DMS153 treated with DMSO at 0.1 percent for 48 hours (cell line): Measurements from ENCODE around the gene LRFN3.
A peak's percentile ranks its signal among the peaks of the same experiment; 100 is the strongest.
"Not testable (repeated sequence)": the region's sequence is repeated elsewhere in the genome, so short reads cannot be mapped to it uniquely, and the experiment has no call there.

ENCODE experiments used
- DNase-seq: peaks from one replicate; lab custom pipeline; 2025; ENCODE audit not compliant: unreplicated experiment; lab: John Stamatoyannopoulos, UW

Gene LRFN3

DNA sequence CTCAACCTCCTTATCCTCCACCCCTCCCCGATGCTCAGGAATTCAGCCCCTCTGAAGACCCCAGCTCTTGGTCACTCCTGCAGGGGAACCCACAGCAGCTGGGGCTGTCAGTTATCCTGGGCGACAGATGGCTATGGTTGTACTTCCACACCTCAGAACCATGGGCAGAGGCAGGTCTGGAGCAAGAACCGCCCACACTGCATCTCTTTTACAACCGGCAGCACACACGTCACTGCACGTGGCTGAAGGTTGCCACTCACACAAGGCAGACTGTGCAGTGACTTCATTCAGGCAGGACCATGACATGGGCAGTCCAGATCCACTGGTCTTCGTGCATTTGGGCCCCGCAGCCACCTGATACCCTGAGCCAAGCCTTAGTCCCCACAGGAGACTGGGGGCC lies 37.3 kb downstream of the LRFN3 start:
- no peak for DNase-seq

- no peak for DNase-seq
These were observed 39.5 kb downstream of the LRFN3 start for GRCh38 chr19:35975608-35976214.

GRCh38 chr19:35977446-35978222 lies 41.5 kb downstream of the LRFN3 start:
- DNase-seq, result no peak

GRCh38 chr19:35978271-35978670 lies 42.1 kb downstream of the LRFN3 start:
- DNase-seq, result no peak

DNA sequence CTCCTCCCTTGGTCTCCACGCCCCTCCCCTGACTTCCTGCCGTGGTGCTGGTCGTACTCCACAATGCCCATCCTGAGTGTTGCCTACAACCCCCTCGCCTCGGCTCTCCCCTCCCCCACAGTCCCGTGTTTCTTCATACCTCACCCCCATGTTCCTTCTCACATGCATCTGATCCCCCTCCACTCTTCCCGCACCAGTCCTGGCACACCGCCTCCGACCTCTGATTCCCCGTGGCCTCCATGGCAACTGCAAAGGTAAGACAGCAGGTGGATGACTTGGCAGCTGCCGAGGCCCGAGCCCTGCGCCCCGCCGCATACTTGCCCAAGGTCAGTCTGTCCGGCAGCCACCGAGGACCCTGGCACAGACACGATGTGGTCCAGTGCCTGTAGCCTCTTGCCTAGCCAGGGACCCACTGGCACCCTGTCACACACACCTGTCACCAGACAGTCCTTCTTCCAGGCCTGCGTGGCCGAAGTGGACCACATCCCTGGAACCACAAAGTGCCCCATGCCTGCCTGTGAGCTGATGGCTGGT lies 42.7 kb downstream of the LRFN3 start:
- DNase-seq, result no peak

DNA sequence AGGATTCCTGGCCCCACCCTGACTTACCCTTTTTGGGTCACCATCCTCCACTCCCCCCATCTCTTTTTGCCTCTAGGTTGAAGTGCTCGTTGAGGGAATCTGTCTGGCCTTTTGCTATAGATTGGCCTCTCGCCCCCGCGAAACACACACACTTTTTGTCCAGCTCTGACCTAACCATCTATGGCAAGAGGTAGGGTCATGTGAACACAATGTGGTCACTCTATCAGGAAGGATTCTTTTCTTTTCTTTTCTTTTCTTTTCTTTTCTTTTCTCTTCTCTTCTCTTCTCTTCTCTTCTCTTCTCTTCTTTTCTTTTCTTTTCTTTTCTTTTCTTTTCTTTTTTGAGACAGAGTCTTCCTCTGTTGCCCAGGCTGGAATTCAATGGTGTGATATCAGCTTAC lies 44.8 kb downstream of the LRFN3 start:
- not testable (repeated sequence) for DNase-seq

- no peak for DNase-seq
These were observed 47.0 kb downstream of the LRFN3 start for GRCh38 chr19:35983177-35983576.

DNA sequence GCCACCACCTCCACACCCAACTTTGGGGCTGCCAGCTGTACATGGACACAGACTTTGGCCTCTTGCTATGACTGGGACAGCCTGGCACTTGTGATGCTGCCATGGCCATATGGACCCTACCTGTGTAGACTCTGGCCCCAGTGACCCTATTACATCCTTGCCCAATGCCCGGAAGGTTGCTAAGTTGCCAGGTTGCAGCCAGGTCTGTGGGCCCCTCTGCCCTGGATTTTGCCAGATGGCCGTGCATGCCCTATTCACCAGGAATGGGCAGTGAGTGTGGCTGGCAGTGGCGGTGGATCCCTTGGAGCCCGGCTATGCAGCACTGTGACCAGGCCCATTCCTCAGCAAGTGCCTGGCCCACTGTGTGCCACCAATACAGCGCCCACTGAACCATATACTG lies 49.9 kb downstream of the LRFN3 start:
- DNase-seq, result no peak

DNA sequence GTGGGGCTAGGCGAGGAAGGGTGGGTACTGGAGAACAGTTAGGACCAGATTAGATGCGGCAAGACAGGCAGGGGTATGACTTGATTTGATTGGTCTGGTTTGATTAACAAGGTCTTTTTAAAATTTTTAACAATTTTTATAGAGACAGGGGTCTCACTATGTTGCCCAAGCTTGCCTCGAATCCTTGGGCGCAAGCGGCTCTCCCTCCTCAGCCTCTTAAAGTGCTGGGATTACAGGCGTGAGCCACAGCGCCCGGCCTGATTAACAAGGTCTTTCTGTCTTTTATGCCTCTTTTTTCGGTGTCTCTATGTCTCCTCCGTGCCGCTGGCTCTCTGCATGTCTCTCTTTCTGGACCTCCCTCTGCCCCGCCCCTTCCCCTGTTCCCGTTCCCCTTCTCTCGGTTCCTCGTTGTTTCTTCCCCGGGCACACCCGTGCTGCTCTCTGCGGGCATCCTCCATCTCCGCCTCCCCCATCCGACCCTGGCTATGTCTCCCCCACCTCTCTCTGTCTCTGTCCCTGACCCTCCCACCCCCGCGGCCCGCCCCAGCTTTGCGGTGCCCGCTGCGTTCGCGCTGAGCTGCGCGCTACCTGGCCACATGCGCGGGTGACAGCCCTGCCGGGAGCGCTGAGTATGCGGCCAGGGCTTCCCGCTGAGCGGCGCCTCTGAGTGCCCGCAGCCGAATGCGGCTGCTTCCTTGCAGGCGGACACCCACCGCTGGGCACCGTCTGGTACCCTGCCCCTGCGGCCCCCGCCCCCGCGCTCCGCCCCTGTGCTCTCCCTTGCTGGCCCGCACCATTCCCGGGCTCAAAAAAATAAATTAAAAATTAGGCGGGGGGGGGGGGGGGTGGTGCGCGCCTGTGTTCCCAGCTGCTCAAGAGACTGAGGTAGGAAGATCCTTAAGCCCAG lies 50.7 kb downstream of the LRFN3 start:
- peak; percentile 39 for DNase-seq

GRCh38 chr19:35987571-35987896 lies 51.4 kb downstream of the LRFN3 start:
- no peak for DNase-seq

GRCh38 chr19:35988824-35989223 lies 52.6 kb downstream of the LRFN3 start:
- no peak for DNase-seq

GRCh38 chr19:35990156-35990555 lies 54.0 kb downstream of the LRFN3 start:
- DNase-seq, result no peak

DNA sequence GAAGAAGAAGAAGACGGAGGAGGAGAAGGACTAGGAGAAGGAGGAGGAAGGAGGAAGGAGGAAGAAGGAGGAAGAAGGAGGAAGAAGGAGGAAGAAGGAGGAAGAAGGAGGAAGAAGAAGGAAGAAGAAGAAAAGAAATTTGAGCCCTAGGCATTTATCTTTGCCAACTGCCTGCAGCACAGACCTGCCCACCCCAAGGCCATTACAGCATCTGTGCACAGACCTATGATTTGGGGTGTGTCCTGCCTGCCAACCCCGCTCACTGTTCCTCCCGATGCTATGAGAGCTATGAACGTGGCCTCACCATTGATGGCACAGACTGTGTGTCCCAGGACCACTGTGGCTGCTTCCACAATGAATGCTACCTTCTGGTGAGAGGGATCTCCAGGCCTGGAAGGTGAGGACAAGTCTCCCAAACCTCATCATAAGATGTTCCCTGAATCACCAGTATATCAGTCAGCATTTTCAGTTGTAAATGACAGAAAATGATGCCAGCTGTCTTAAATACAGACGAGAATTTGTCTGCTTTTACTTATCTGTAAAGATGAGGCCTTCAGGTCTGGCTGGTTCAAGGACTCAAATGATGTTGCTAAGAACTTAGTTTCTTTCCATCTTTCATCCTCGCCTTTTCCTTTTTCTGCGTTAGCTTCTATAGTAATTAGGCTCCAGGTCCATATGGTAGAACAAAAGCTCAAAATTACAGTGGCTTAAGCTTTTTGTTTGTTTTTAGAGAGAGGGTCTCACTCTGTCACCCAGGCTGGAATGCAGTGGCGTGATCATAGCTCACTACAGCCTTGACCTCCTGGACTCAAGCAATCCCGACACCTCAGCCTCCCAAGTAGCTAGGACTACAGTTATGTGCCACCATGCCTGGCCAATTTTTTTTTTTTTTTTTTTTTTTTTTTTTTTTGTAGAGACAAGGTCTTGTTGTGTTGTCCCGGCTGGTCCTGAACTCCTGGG lies 54.9 kb downstream of the LRFN3 start:
- no peak for DNase-seq

GRCh38 chr19:35991731-35992450 lies 55.7 kb downstream of the LRFN3 start:
- no peak for DNase-seq

GRCh38 chr19:35992907-35993765 lies 57.0 kb downstream of the LRFN3 start:
- DNase-seq, result no peak

DNA sequence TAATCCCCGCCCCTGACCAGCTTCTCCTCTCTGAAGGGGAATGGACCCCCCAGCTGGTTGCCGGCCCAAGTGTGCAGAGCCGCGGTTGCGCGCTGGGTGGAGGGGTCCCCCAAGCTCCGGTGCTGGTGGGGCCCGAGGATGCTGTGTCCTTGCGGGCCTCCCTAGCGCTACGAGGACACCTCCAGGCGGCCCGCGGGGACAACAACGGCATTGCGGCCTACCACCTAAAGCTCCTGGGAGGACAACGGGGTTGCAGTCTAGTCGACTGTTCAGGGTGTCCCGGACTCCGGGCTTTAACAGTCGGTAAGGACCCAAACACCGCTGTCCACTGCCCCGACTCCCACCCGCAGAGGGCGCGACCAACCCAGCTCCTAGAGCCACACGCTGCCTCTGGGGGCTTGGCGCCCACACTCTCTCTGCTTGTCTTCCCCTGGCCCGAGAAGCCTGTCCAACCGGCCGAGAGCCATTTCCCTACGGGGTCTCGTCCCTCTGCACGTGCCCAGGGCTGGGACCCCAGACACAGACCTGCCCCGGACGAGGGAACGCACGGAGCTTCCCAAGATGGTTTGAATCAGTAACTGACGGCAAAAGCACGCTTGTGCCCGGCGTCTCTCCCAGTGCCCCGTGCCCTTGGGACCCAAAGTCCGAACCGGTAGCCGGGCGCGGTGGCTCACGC lies 57.9 kb downstream of the LRFN3 start:
- no peak for DNase-seq
